Activated CD4-positive, alpha-beta T cell treated with anti-CD3 and anti-CD28 coated beads, Interleukin-2, amount 10 ng/mL, durations not matched to agents 7 days and 5 days (primary cell): ENCODE results near the gene CYP1A2. TPM values are rescaled to one million over a fixed set of nuclear protein-coding genes. Genes with fewer than 3 reads are reported as not detected.

Experiments used
- CTCF ChIA-PET: fragments of 350-600 bp; sonication (Branson Sonifier 250); formaldehyde crosslinking; loops from one replicate; lab custom pipeline; 2021; ENCODE audit warnings: antibody characterized with exemption; lab: Charles Lee
- POLR2A ChIA-PET: fragments of 350-600 bp; sonication (Branson Sonifier 250); formaldehyde crosslinking; loops from one replicate; lab custom pipeline; 2021; ENCODE audit warnings: antibody characterized with exemption; lab: Charles Lee
- DNase-seq: peaks from one replicate; pipeline ENCODE4 v3.0.0-alpha.2; 2020
- H3K27ac Mint-ChIP-seq: one replicate; pipeline ENCODE4 v1.8.0; 2021; ENCODE audit warnings: mild to moderate bottlenecking, moderate library complexity, mixed read lengths
- H3K27me3 Mint-ChIP-seq: one replicate; pipeline ENCODE4 v1.8.0; 2021; ENCODE audit warnings: mixed read lengths
- H3K36me3 Mint-ChIP-seq: one replicate; pipeline ENCODE4 v1.8.0; 2021; ENCODE audit warnings: low read depth, mixed read lengths
- H3K4me1 Mint-ChIP-seq: one replicate; pipeline ENCODE4 v1.8.0; 2021; ENCODE audit warnings: mixed read lengths
- H3K4me3 Mint-ChIP-seq: one replicate; pipeline ENCODE4 v1.8.0; 2021; ENCODE audit warnings: mild to moderate bottlenecking, moderate library complexity, mixed read lengths
- H3K9me3 Mint-ChIP-seq: one replicate; pipeline ENCODE4 v1.8.0; 2021; ENCODE audit warnings: mixed read lengths
- total RNA-seq, 2 experiments: library from RNA; stranded (reverse); gene quantifications; one replicate each; pipeline ENCODE4 v1.2.3, GENCODE V29; 2021

CYP1A2 gene
- total RNA-seq, 2 experiments from 2014 or later, result not detected

GRCh38 chr15:74770211-74770903 is 21.7 kb downstream of the CYP1A2 start:
- no peak for DNase-seq
- Mint-ChIP-seq H3K27ac (no peak overlapping the region), H3K27me3 (peaks cover 6% of the 10 kb centered on the region), H3K4me1 (peaks cover 35% of the 10 kb centered on the region), H3K9me3 (no peaks in the 10 kb centered on the region), H3K36me3 (no peaks in the 10 kb centered on the region), H3K4me3 (no peak overlapping the region)
- ChIA-PET POLR2A (interaction anchor here (1.5 kb wide), 1 partner anchor 14 kb away, joined by 4 read pairs; no protein-coding TSS in a partner anchor), CTCF (interaction anchor here (0.6 to 27.9 kb wide), 55 partner anchors 8 to 1189 kb away, joined by 3 to 930 read pairs (median 4); partner anchors contain the start of genes CSK, CYP1A1, CYP1A2 and FAM219B)

GRCh38 chr15:74773329-74773728 is 24.7 kb downstream of the CYP1A2 start:
- DNase-seq, result no peak
- POLR2A ChIA-PET, result interaction anchor here (0.7 kb wide), 1 partner anchor 68 kb away, joined by 6 read pairs; no protein-coding TSS in a partner anchor
- H3K27ac Mint-ChIP-seq, result no peak overlapping the region
- CTCF ChIA-PET, result interaction anchor here (1.1 to 27.9 kb wide), 3 partner anchors 26 to 137 kb away, joined by 4 to 930 read pairs (median 141); partner anchors contain the start of gene LMAN1L
- peaks cover 5% of the 10 kb centered on the region for H3K36me3 Mint-ChIP-seq
- peaks cover 6% of the 10 kb centered on the region for H3K27me3 Mint-ChIP-seq
- no peak overlapping the region for H3K4me3 Mint-ChIP-seq
- H3K9me3 Mint-ChIP-seq, result no peaks in the 10 kb centered on the region
- H3K4me1 Mint-ChIP-seq, result peaks cover 65% of the 10 kb centered on the region

GRCh38 chr15:74773731-74774252 is 25.1 kb downstream of the CYP1A2 start:
- POLR2A ChIA-PET, result interaction anchor here (0.7 kb wide), 1 partner anchor 67 kb away, joined by 6 read pairs; no protein-coding TSS in a partner anchor
- Mint-ChIP-seq H3K27me3 (peaks cover 3% of the 10 kb centered on the region), H3K36me3 (peaks cover 5% of the 10 kb centered on the region), H3K27ac (peak overlapping the region; percentile 74), H3K9me3 (no peaks in the 10 kb centered on the region), H3K4me3 (no peak overlapping the region), H3K4me1 (peaks cover 66% of the 10 kb centered on the region)
- CTCF ChIA-PET, result interaction anchor here (0.6 to 27.9 kb wide), 4 partner anchors 26 to 138 kb away, joined by 4 to 930 read pairs (median 73); partner anchors contain the start of gene LMAN1L
- no peak for DNase-seq

- H3K27me3 Mint-ChIP-seq, result peaks cover 1% of the 10 kb centered on the region
- peaks cover 78% of the 10 kb centered on the region for H3K4me1 Mint-ChIP-seq
- no peak overlapping the region for H3K4me3 Mint-ChIP-seq
- no peaks in the 10 kb centered on the region for H3K9me3 Mint-ChIP-seq
- POLR2A ChIA-PET, result interaction anchor here (0.6 kb wide), 1 partner anchor 136 kb away, joined by 6 read pairs; no protein-coding TSS in a partner anchor
- H3K27ac Mint-ChIP-seq, result peak overlapping the region; percentile 80
- H3K36me3 Mint-ChIP-seq, result peaks cover 9% of the 10 kb centered on the region
- CTCF ChIA-PET, result interaction anchor here (1.4 to 27.9 kb wide), 2 partner anchors 9 to 24 kb away, joined by 5 to 930 read pairs; partner anchors contain the start of gene LMAN1L
- no peak for DNase-seq
Measured at GRCh38 chr15:74775132-74775562, 26.5 kb downstream of the CYP1A2 start.

GRCh38 chr15:74775894-74776293 is 27.2 kb downstream of the CYP1A2 start:
- no peak overlapping the region for H3K4me3 Mint-ChIP-seq
- peaks cover 9% of the 10 kb centered on the region for H3K36me3 Mint-ChIP-seq
- no peaks in the 10 kb centered on the region for H3K27me3 Mint-ChIP-seq
- DNase-seq, result no peak
- H3K27ac Mint-ChIP-seq, result peak overlapping the region; percentile 92
- ChIA-PET CTCF (interaction anchor here (1.4 to 27.9 kb wide), 2 partner anchors 8 to 24 kb away, joined by 5 to 930 read pairs; partner anchors contain the start of gene LMAN1L), POLR2A (no interaction called here)
- H3K9me3 Mint-ChIP-seq, result no peaks in the 10 kb centered on the region
- H3K4me1 Mint-ChIP-seq, result peaks cover 84% of the 10 kb centered on the region

- H3K27ac Mint-ChIP-seq, result peak overlapping the region; percentile 92
- no peaks in the 10 kb centered on the region for H3K9me3 Mint-ChIP-seq
- ChIA-PET POLR2A (interaction anchor here (1.0 to 1.3 kb wide), 2 partner anchors 11 to 143 kb away, joined by 3 to 14 read pairs; no protein-coding TSS in a partner anchor), CTCF (interaction anchor here (0.7 to 27.9 kb wide), 12 partner anchors 7 to 173 kb away, joined by 3 to 930 read pairs (median 4); partner anchors contain the start of gene LMAN1L)
- H3K4me1 Mint-ChIP-seq, result peaks cover 79% of the 10 kb centered on the region
- peak overlapping the region; percentile 67 for H3K4me3 Mint-ChIP-seq
- peak; percentile 54 for DNase-seq
- no peaks in the 10 kb centered on the region for H3K27me3 Mint-ChIP-seq
- peaks cover 11% of the 10 kb centered on the region for H3K36me3 Mint-ChIP-seq
Measured at GRCh38 chr15:74776821-74777768, 28.4 kb downstream of the CYP1A2 start.

GRCh38 chr15:74777769-74778598 is 29.3 kb downstream of the CYP1A2 start:
- peaks cover 77% of the 10 kb centered on the region for H3K4me1 Mint-ChIP-seq
- peak overlapping the region; percentile 92 for H3K27ac Mint-ChIP-seq
- DNase-seq, result no peak
- POLR2A ChIA-PET, result interaction anchor here (1.0 to 1.3 kb wide), 2 partner anchors 10 to 144 kb away, joined by 3 to 14 read pairs; no protein-coding TSS in a partner anchor
- peaks cover 12% of the 10 kb centered on the region for H3K36me3 Mint-ChIP-seq
- CTCF ChIA-PET, result interaction anchor here (0.7 to 27.9 kb wide), 11 partner anchors 8 to 181 kb away, joined by 3 to 930 read pairs (median 4); partner anchors contain the start of genes LMAN1L and RPP25
- H3K9me3 Mint-ChIP-seq, result no peaks in the 10 kb centered on the region
- peak overlapping the region; percentile 67 for H3K4me3 Mint-ChIP-seq
- no peaks in the 10 kb centered on the region for H3K27me3 Mint-ChIP-seq

- ChIA-PET CTCF (interaction anchor here (0.6 to 27.9 kb wide), 11 partner anchors 9 to 347 kb away, joined by 3 to 930 read pairs (median 4); partner anchors contain the start of genes LMAN1L and RPP25), POLR2A (no interaction called here)
- H3K27me3 Mint-ChIP-seq, result no peaks in the 10 kb centered on the region
- peaks cover 74% of the 10 kb centered on the region for H3K4me1 Mint-ChIP-seq
- DNase-seq, result no peak
- no peaks in the 10 kb centered on the region for H3K9me3 Mint-ChIP-seq
- H3K27ac Mint-ChIP-seq, result peak overlapping the region; percentile 92
- H3K36me3 Mint-ChIP-seq, result peaks cover 18% of the 10 kb centered on the region
- peak overlapping the region; percentile 67 for H3K4me3 Mint-ChIP-seq
Measured at GRCh38 chr15:74778599-74778970, 29.9 kb downstream of the CYP1A2 start.

- ChIA-PET CTCF (interaction anchor here (0.6 to 27.9 kb wide), 11 partner anchors 9 to 769 kb away, joined by 3 to 930 read pairs (median 3); partner anchors contain the start of genes LMAN1L, RPP25 and ULK3), POLR2A (no interaction called here)
- DNase-seq, result no peak
- H3K4me3 Mint-ChIP-seq, result peak overlapping the region; percentile 86
- no peaks in the 10 kb centered on the region for H3K9me3 Mint-ChIP-seq
- peaks cover 24% of the 10 kb centered on the region for H3K36me3 Mint-ChIP-seq
- H3K27me3 Mint-ChIP-seq, result no peaks in the 10 kb centered on the region
- H3K27ac Mint-ChIP-seq, result peak overlapping the region; percentile 92
- H3K4me1 Mint-ChIP-seq, result peaks cover 68% of the 10 kb centered on the region
Measured at GRCh38 chr15:74779162-74779648, 30.6 kb downstream of the CYP1A2 start.

- Mint-ChIP-seq H3K27me3 (no peaks in the 10 kb centered on the region), H3K36me3 (peaks cover 39% of the 10 kb centered on the region), H3K9me3 (no peaks in the 10 kb centered on the region), H3K4me1 (peaks cover 65% of the 10 kb centered on the region), H3K4me3 (peak overlapping the region; percentile 86), H3K27ac (peak overlapping the region; percentile 92)
- ChIA-PET POLR2A (interaction anchor here (0.6 to 1.7 kb wide), 3 partner anchors 9 to 194 kb away, joined by 3 to 5 read pairs (median 5); no protein-coding TSS in a partner anchor), CTCF (interaction anchor here (0.6 to 27.9 kb wide), 18 partner anchors 11 to 170 kb away, joined by 3 to 930 read pairs (median 4); partner anchors contain the start of genes CPLX3, LMAN1L and ULK3)
- DNase-seq, result peak; percentile 55
Measured at GRCh38 chr15:74780523-74781430, 32.1 kb downstream of the CYP1A2 start.
